DND-41 (cell line): ENCODE data around the gene PRRC2C.

Experiments used
- ATAC-seq: fragments of 200-7000 bp; cut with Tn5 transposase; 3 replicates; pipeline ENCODE4 v1.9.1; 2021; ENCODE audit warnings: low read depth; ENCODE audit not compliant: insufficient read depth
- DNase-seq: peaks from one replicate; pipeline ENCODE4 v3.0.0-alpha.2; 2020
- H2AFZ ChIP-seq: 2 replicates; pipeline ENCODE4 v1.6.0; 2012; ENCODE audit warnings: low read depth, low read length
- H3K27ac ChIP-seq: 2 replicates; pipeline ENCODE4 v1.5.1; 2012; ENCODE audit warnings: low read length, inconsistent platforms
- H3K27me3 ChIP-seq: fragments of 200-600 bp; sonication (generic); 2 replicates; pipeline ENCODE4 v1.6.0; 2012; ENCODE audit warnings: low read length, mild to moderate bottlenecking, inconsistent platforms; ENCODE audit not compliant: insufficient read depth, poor library complexity
- H3K36me3 ChIP-seq: 2 replicates; pipeline ENCODE4 v1.5.1; 2012; ENCODE audit warnings: low read length, inconsistent platforms; ENCODE audit not compliant: insufficient read depth
- H3K4me1 ChIP-seq: 2 replicates; pipeline ENCODE4 v1.5.1; 2012; ENCODE audit warnings: mild to moderate bottlenecking, low read length; ENCODE audit not compliant: insufficient read depth
- H3K4me2 ChIP-seq: 2 replicates; pipeline ENCODE4 v1.6.0; 2012; ENCODE audit warnings: mild to moderate bottlenecking, moderate library complexity, low read length, inconsistent platforms; ENCODE audit not compliant: insufficient read depth
- H3K4me3 ChIP-seq, 2 experiments: fragments of 200-600 bp in 1 of 2; shearing (Covaris generic) in 1 of 2; 2 replicates each; pipeline ENCODE4 v1.5.1; 2012 to 2016; ENCODE audit warnings: inconsistent platforms in 2 of 2, low read length in 2 of 2, mild to moderate bottlenecking in 2 of 2, low read depth in 1 of 2, moderate library complexity in 1 of 2
- H3K79me2 ChIP-seq: 2 replicates; pipeline ENCODE4 v1.6.0; 2012; ENCODE audit warnings: low read length, inconsistent platforms; ENCODE audit not compliant: insufficient read depth
- H3K9ac ChIP-seq: 2 replicates; pipeline ENCODE4 v1.6.0; 2012; ENCODE audit warnings: low read depth, mild to moderate bottlenecking, inconsistent platforms, low read length, moderate library complexity
- H3K9me3 ChIP-seq: 2 replicates; pipeline ENCODE4 v1.5.1; 2012; ENCODE audit warnings: low read length, moderate library complexity, mild to moderate bottlenecking, inconsistent platforms; ENCODE audit not compliant: insufficient read depth, severe bottlenecking
- H4K20me1 ChIP-seq: 2 replicates; pipeline ENCODE4 v1.6.0; 2012; ENCODE audit warnings: low read length; ENCODE audit not compliant: insufficient read depth
- EZH2 ChIP-seq: IDR thresholded peaks from 3 replicates; pipeline ENCODE4 v1.6.1; 2012; ENCODE audit warnings: borderline replicate concordance, low read depth, mild to moderate bottlenecking, moderate library complexity, low read length, inconsistent platforms; ENCODE audit not compliant: severe bottlenecking
- TF ChIP-seq, protein P1 (sequence below): IDR thresholded peaks from 2 replicates; pipeline ENCODE4 v1.5.1; 2012; ENCODE audit warnings: borderline replicate concordance, low read length, moderate library complexity, mild to moderate bottlenecking; ENCODE audit not compliant: poor library complexity, severe bottlenecking; ENCODE audit errors: extremely low read depth

The PRRC2C gene

DNA sequence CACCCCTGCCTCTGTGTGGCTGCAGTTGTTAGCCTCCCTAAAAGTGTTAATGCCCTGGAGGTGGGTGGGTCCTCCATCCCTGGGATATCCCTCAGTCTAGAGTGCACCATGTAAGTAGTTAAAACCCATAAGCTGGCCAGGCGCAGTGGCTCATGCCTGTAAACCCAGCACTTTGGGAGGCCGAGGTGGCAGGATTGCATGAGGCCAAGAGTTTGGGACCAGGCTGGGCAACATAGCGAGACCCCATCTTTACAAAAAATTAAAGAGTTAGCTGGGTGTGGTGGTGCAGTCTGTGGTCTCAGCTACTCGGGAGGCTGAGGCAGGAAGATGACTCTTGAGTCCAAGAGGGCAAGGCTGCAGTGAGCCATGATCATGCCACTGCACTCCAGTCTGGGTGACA is 156.9 kb downstream of the PRRC2C start:
- DNase-seq: no peak
- H3K4me2 ChIP-seq: no peak overlapping the region
- H2AFZ ChIP-seq: no peak overlapping the region

More for the DNA sequence above, 156.9 kb downstream of the PRRC2C start:
- Histone ChIP-seq H3K79me2 (no peaks in the 10 kb centered on the region), H3K4me1 (peaks cover 8% of the 10 kb centered on the region), H3K27me3 (peaks cover 3% of the 10 kb centered on the region), H3K27ac (no peak overlapping the region), H3K36me3 (no peaks in the 10 kb centered on the region), H3K4me3 (no peak overlapping the region), H3K9ac (no peak overlapping the region), H3K9me3 (no peaks in the 10 kb centered on the region), H4K20me1 (no peaks in the 10 kb centered on the region)
- TF ChIP-seq, protein P1, sequence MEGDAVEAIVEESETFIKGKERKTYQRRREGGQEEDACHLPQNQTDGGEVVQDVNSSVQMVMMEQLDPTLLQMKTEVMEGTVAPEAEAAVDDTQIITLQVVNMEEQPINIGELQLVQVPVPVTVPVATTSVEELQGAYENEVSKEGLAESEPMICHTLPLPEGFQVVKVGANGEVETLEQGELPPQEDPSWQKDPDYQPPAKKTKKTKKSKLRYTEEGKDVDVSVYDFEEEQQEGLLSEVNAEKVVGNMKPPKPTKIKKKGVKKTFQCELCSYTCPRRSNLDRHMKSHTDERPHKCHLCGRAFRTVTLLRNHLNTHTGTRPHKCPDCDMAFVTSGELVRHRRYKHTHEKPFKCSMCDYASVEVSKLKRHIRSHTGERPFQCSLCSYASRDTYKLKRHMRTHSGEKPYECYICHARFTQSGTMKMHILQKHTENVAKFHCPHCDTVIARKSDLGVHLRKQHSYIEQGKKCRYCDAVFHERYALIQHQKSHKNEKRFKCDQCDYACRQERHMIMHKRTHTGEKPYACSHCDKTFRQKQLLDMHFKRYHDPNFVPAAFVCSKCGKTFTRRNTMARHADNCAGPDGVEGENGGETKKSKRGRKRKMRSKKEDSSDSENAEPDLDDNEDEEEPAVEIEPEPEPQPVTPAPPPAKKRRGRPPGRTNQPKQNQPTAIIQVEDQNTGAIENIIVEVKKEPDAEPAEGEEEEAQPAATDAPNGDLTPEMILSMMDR: no peak
- TF ChIP-seq EZH2: no peak
- no peak for ATAC-seq
